CD4-positive, alpha-beta T cell treated with Interleukin-6 for 4 hours (primary cell): ENCODE results near the gene HIP1R.
"Not testable (repeated sequence)": the region's sequence is repeated elsewhere in the genome, so short reads cannot be mapped to it uniquely, and the experiment has no call there.

Source experiments
- DNase-seq: peaks from one replicate; pipeline ENCODE4 v3.0.0-alpha.2; 2020; ENCODE audit warnings: mixed read lengths

Gene HIP1R

GRCh38 chr12:122876731-122877130, 41.5 kb downstream of the HIP1R start:
- DNase-seq, result no peak

DNA sequence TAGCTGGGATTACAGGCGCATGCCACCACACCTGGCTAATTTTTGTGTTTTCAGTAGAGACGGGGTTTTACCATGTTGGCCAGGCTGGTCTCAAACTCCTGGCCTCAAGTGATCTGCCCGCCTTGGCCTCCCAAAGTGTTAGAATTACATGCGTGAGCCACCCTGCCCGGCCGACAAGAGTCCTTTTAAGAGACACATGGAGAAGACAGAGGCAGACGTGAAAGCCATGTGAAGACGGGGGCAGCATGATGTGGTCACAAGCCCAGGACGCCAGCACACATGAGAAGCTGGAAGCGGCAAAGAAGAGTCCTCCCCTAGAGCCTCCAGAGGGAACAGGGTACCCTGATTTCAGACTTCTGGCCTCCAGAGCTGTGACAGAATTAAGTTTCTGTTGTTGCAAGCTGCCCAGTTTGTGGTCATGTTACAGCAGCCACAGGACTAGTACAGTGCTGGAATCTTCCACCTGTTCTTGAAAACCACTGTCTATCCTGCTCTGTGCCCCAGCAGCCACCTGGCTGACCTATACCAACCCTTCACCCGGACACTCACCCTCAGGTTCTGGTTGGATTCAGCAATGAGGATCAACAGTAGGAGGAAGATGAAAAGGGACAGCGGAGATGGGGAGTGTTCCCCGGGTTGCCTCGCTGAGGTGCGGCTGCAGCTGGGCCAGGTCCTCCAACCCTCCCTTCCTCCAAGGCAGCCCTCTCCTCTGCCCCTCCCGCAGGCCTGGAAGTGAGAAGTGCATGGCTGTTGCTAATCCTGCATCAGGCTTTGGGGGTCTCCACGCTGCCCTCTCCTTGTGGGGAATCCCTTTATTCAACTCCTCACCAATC, 43.7 kb downstream of the HIP1R start:
- no peak for DNase-seq

GRCh38 chr12:122880155-122880667, 45.0 kb downstream of the HIP1R start:
- DNase-seq, result no peak

GRCh38 chr12:122880668-122881067, 45.4 kb downstream of the HIP1R start:
- DNase-seq, result peak; percentile 40

DNA sequence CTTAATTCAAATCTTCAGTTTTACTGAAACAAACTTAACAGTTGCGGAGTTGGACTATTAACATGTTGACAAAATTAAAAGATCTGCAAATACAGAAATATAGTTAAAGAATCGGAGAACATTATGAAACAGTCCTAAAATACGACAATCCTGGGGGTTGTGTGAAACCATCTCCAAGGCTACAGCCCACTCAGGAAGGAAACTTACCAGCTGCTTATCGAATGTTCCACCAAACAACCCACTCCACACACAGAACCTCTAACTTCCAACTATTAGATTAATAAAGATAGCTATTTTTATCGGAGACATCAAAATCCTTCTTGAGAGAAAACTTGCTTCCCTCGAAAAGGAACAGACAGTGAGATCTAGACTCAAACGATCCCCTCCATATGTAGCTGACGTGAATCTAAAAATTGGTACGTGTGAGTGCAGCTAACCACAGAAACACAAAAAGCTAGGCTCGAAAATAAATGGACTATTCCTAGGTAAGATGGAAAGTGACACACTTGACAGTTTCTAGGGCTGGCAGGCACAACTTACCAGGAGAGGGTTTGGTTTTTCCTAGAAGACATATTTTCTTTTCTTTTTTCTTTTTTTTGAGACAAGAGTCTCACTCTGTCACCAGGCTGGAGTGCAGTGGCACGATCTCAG, 47.8 kb downstream of the HIP1R start:
- no peak for DNase-seq

DNA sequence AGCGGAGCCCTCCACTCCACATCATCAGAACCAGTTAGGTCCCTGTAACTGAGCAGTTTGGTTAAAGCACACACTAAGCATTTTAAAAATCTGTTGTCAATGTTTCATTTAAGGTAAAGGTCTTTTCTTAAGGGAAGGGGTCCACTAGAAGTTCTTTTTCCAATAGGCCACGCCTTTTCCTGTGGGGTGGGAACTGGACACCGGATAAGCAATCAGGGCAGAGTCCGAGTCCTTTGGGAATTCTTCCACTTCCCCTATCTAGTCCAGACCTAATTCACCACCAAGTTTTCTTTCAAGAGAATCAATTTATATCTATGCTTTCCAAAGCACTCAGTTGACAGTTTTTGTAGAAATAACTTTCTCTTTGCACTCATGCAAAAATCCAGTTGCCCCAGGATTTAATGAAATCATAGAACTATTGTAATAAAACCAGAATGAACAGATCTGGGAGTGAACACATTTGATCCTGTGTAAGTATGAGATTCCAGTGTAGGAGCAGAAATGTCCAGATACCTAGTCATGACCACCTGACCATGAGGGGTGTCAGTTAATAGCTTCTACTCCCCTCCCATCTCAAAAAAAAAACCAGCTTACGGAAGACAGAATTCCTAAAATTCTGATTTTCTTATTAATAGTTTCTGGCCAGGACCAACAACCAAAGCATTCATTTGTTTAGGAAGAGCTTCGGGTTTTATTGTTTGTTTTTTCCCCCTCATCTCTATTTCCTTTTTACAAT, 49.0 kb downstream of the HIP1R start:
- DNase-seq, result no peak

DNA sequence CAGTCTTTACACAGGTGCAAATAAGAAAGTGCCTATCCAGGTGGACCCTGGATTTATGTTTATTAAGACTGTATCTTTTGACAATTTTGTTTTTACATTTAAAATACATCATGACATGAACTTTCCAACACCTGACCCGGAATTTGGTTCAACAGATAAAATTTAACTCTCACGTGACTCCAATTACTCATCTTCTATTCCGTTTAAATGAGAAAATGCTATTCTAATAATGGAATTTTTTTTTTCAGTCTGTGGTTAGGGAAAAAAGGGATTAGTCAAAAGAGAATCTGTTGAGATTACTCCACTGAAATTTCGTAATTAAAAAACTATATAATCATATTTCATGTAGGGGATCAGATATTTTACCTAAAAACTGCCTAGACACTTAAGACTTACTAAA, 49.6 kb downstream of the HIP1R start:
- DNase-seq, result no peak

GRCh38 chr12:122886161-122886560, 50.9 kb downstream of the HIP1R start:
- no peak for DNase-seq

DNA sequence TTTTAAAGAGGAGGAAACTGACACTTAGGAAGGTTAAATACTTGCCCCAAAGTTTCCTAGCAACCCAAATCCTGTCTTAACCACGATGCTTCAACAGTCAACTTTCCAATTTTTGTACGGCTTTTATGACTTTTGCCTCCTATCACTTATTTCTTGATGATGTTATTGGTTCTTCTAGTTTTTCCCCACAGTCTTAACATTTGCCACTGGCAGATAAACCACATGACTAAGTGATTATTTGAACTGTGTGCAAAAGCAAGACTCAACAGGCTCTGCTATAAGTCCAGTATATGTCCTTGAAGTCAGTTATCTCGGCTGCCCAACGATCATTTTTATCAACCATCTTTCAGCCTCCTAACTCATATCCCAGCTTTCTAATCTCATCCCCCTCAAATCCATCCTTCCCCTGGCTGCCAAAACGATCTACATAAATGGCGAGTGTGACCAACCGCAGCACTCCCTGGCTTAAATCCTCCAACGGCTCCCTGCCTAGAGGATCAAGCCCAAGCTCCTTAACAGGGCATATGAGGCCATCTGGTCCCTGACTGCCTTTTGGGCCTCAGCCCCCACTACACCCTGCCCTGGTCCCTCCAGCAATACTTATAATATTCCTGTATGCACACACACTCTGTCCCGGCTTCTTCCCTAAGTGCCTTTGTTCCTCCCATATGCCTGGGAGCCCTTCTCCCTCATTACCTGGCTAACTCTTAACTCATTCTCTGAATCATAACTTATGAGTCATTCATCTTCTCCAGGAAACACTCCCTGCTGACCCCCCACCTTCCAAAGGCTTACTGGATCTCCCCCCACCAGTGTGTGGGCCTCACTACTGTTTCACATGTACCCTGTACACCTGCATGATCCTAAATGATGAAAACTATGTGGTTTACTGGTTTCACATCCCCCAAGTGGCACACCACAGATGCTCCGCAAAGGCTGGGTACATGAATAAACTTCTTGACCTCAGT, 51.9 kb downstream of the HIP1R start:
- DNase-seq, result peak; percentile 53

DNA sequence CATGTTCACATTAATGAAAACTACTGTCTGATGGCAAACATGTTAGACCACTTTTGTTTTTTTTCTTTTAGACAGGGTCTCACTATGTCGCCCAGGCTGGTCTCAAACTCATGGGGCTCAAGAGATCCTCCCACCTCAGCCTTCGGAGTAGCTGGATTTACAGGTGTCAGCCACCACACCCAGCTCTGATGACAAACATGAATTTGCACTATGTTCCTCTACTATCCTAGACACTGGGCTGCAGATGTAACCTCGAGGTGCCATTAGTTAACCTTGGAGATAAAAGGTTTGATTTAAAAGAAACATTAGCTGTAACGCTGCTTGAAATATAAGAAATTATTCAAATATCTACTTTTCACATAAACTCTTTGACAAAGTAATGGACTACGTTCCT, 52.6 kb downstream of the HIP1R start:
- no peak for DNase-seq

GRCh38 chr12:122888232-122888752, 53.0 kb downstream of the HIP1R start:
- peak; percentile 53 for DNase-seq

- DNase-seq, result no peak
These were observed 54.7 kb downstream of the HIP1R start for GRCh38 chr12:122889761-122890520.

GRCh38 chr12:122891661-122892525, 56.6 kb downstream of the HIP1R start:
- DNase-seq, result no peak

- DNase-seq, result not testable (repeated sequence)
These were observed 57.5 kb downstream of the HIP1R start for GRCh38 chr12:122892724-122893123.

DNA sequence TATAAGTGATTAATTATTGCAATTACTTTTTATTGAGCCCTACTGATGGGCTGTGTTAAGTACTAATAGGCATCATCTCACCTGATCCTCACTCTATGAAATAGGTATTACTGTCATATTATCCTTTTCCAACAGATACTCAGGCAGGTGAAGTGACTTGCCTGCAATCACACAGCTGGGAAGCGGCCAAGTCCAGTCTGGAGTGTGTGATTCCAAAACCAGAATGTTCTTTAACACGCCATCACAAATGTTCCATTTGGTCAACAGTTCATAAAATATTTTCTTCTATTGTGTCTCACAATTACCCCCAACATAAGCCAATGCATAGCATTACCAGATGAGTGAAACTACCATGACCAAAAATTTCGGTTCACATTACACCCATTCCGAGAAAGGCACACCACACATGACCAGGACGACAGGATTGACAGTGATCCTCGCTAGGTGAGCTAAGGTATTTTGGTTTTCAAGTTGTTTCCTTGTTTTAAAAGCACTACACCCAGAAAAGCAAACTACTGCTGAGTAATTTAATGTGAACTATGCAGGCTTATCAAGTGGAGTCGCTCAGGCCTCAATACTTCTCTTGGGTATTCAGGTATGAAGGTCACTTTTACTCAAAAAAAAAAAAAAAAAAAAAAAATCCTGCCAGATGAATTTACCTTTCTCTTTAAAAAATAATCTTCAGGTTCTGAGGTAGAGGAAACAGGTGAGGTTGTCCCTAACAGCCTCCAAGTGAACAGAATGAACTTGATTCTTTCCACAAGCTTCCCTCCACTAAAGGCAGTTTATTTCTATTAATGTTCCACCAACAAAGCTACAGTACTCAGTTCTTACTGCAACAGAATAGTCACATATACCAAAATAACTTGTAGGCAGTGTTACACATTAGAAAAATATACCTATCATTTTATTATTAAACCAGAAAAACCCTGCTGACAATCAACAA, 58.2 kb downstream of the HIP1R start:
- no peak for DNase-seq

- DNase-seq, result peak; percentile 31
These were observed 59.2 kb downstream of the HIP1R start for GRCh38 chr12:122894193-122895121.

- no peak for DNase-seq
These were observed 60.1 kb downstream of the HIP1R start for GRCh38 chr12:122895320-122895703.
